Cardiac muscle cell (in vitro differentiated cells and primary cell): Measurements from ENCODE around the gene BUD31. TPM values are rescaled to one million over a fixed set of nuclear protein-coding genes. Genes with fewer than 3 reads are reported as not detected.
"Not testable (repeated sequence)": the region's sequence is repeated elsewhere in the genome, so short reads cannot be mapped to it uniquely, and the experiment has no call there.

Source experiments
- DNase-seq, 2 donors: peaks; one replicate each; pipeline versions ENCODE4 v3.0.0 to v3.0.0-alpha.2; 2010 to 2017; ENCODE audit warnings: low read depth in 1 of 2, low spot score in 1 of 2
- H3K27ac ChIP-seq: fragments of 200-600 bp; sonication (generic); 2 replicates; pipeline ENCODE4 v1.5.1; 2016
- H3K27me3 ChIP-seq: fragments of 200-600 bp; sonication (generic); 2 replicates; pipeline ENCODE4 v1.6.0; 2016; ENCODE audit warnings: control low read depth
- H3K36me3 ChIP-seq: fragments of 200-600 bp; sonication (generic); 2 replicates; pipeline ENCODE4 v1.5.1; 2016; ENCODE audit warnings: control low read depth
- H3K4me1 ChIP-seq: fragments of 200-600 bp; sonication (generic); 2 replicates; pipeline ENCODE4 v1.8.1; 2017; ENCODE audit warnings: low read depth, mild to moderate bottlenecking, mixed run types
- H3K4me3 ChIP-seq: fragments of 200-600 bp; sonication (generic); 2 replicates; pipeline ENCODE4 v1.5.1; 2016; ENCODE audit warnings: mild to moderate bottlenecking
- H3K9me3 ChIP-seq: fragments of 200-600 bp; sonication (generic); 2 replicates; pipeline ENCODE4 v1.5.1; 2017; ENCODE audit warnings: low read depth, mild to moderate bottlenecking, control low read depth
- polyA plus RNA-seq: library from polyadenylated mRNA; unstranded; fragments of >200 nt; fragmentation: Nextera tagmentation; extraction: Ambion mirVana; gene quantifications from 2 replicates; pipeline ENCODE4 v1.2.1, GENCODE V29; 2016
- total RNA-seq: library from RNA; depleted of rRNA; stranded (reverse); fragments of >200 nt; gene quantifications from 2 replicates; pipeline ENCODE4 v1.2.3, GENCODE V29; 2016
- TF ChIP-seq, protein P1 (sequence below): IDR thresholded peaks from 2 replicates; pipeline ENCODE4 v1.5.1; 2012; ENCODE audit warnings: low read depth, mild to moderate bottlenecking, low read length

Gene BUD31
- total and polyA plus RNA-seq, 2 experiments from 2014 or later, result 66.9 to 193 TPM

DNA sequence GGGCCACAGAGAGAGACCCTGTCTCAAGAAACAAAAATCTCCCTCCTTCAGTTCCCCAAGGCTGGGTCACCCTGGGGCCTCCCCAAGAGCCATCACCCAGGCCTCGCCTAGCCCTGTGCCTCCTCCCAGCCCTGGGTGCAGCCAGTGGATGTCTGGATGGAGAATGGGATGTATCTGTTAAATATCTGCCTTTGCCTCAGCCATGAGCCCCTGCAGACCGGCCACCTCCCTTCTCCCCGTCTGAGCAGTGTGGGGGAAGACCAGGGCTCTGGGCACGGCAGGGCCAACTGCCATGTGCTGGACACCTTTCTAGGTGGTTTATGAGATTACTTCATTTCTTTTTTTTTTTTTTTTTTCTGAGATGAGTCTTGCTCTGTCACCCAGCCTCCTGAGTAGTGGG lies 24.2 kb upstream of the BUD31 start:
- H3K27ac ChIP-seq, result no peak overlapping the region
- H3K36me3 ChIP-seq, result no peaks in the 10 kb centered on the region
- H3K9me3 ChIP-seq, result no peaks in the 10 kb centered on the region
- no peaks in the 10 kb centered on the region for H3K27me3 ChIP-seq
- no peaks in the 10 kb centered on the region for H3K4me1 ChIP-seq
- H3K4me3 ChIP-seq, result no peak overlapping the region
- no peak for DNase-seq
- TF ChIP-seq, protein P1, sequence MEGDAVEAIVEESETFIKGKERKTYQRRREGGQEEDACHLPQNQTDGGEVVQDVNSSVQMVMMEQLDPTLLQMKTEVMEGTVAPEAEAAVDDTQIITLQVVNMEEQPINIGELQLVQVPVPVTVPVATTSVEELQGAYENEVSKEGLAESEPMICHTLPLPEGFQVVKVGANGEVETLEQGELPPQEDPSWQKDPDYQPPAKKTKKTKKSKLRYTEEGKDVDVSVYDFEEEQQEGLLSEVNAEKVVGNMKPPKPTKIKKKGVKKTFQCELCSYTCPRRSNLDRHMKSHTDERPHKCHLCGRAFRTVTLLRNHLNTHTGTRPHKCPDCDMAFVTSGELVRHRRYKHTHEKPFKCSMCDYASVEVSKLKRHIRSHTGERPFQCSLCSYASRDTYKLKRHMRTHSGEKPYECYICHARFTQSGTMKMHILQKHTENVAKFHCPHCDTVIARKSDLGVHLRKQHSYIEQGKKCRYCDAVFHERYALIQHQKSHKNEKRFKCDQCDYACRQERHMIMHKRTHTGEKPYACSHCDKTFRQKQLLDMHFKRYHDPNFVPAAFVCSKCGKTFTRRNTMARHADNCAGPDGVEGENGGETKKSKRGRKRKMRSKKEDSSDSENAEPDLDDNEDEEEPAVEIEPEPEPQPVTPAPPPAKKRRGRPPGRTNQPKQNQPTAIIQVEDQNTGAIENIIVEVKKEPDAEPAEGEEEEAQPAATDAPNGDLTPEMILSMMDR, result no peak

DNA sequence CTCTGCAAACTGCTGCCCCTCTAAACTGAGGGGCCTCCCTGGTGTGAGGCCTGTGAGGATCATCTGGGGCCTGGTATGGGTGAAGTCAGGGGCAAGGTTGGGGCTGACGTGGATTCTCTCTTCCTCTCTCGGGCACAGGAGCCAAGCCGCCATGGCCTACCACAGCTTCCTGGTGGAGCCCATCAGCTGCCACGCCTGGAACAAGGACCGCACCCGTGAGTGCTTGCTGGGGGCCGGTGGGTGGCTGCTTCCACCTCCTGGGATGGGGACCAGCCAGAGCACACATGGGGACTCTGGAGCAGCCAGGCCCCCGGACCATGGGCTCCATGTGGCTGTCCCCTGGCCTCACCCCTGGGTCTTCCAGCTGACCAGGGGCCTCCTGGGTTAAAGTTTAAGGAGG lies 23.2 kb upstream of the BUD31 start:
- no peak for DNase-seq
- Histone ChIP-seq H3K27ac (no peak overlapping the region), H3K4me3 (no peak overlapping the region), H3K36me3 (no peaks in the 10 kb centered on the region), H3K9me3 (no peaks in the 10 kb centered on the region), H3K27me3 (no peaks in the 10 kb centered on the region), H3K4me1 (no peaks in the 10 kb centered on the region)
- TF ChIP-seq, protein P1, result no peak

DNA sequence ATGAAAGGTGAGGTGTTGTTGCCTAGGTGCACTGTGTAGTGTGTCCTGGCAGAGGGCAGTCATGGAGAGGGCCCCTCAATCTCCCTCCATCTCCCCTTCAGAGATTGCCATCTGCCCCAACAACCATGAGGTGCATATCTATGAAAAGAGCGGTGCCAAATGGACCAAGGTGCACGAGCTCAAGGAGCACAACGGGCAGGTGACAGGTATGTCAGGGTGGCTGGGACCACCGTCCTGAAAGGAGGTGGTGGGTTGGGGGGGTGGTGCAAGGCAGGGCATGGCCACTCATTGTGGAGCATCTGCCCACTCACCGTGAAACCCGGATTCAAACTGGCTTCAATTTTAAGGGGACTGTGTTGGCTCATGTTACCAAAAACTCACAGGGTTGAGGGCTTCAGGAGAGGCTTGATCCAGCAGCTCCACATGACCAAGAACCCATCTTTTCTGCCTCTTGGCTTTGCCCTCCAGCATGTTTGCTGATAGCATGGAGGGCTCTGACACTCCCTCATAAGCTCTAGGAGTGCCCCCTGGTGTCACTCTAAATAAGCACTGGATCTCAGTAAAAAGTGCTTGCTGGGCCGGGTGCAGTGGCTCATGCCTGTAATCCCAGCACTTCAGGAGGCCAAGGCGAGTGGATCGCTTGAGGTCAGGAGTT lies 22.1 kb upstream of the BUD31 start:
- Histone ChIP-seq H3K27me3 (no peaks in the 10 kb centered on the region), H3K9me3 (no peaks in the 10 kb centered on the region), H3K4me1 (no peaks in the 10 kb centered on the region), H3K36me3 (no peaks in the 10 kb centered on the region), H3K4me3 (no peak overlapping the region), H3K27ac (no peak overlapping the region)
- TF ChIP-seq, protein P1, result peak; percentile 22
- peak in 1 of 2 donors; percentile 59 for DNase-seq

DNA sequence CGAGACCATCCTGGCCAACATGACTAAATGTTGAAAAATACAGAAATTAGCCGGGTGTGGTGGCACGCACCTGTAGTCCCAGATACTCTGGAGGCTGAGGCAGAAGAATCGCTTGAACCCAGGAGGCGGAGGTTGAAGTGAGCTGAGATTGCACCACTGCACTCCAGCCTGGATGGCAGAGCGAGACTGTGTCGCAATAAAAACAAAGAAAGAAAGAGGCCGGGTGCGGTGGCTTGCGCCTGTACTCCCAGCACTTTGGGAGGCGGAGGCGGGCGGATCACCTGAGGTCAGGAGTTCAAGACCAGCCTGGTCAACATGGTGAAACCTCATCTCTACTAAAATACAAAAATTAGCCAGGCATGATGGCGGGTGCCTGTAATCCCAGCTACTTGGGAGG lies 21.5 kb upstream of the BUD31 start:
- not testable (repeated sequence) for H3K27ac ChIP-seq, H3K4me3 ChIP-seq, DNase-seq, H3K36me3 ChIP-seq, H3K9me3 ChIP-seq, H3K4me1 ChIP-seq, H3K27me3 ChIP-seq

DNA sequence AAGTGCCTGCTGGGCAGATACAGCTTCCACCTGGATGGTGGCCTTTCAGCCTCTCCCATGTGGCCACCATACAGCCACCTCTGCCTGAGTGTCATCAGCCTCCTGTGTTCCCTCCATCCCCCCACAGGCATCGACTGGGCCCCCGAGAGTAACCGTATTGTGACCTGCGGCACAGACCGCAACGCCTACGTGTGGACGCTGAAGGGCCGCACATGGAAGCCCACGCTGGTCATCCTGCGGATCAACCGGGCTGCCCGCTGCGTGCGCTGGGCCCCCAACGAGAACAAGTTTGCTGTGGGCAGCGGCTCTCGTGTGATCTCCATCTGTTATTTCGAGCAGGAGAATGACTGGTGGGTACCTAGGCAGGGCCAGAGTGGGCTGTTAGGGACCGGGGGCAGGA lies 20.9 kb upstream of the BUD31 start:
- Histone ChIP-seq H3K27ac (no peak overlapping the region), H3K4me3 (no peak overlapping the region), H3K9me3 (no peaks in the 10 kb centered on the region), H3K36me3 (no peaks in the 10 kb centered on the region), H3K4me1 (no peaks in the 10 kb centered on the region), H3K27me3 (no peaks in the 10 kb centered on the region)
- no peak for DNase-seq
- TF ChIP-seq, protein P1, result no peak

DNA sequence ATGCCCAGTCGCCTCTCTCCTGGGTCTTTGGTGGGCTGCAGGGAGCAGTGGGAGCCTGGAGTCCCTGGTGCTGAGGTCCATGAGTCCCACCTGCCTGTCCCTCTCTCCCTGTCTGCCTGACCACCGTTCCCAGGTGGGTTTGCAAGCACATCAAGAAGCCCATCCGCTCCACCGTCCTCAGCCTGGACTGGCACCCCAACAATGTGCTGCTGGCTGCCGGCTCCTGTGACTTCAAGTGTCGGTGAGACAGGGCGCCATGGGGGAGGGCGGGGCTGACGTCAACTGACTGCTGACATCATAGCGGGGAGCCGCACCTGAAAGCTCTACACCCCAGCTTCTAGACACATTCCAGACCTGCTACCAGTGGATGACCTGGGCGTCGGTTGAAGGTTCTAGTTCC lies 19.0 kb upstream of the BUD31 start:
- no peaks in the 10 kb centered on the region for H3K36me3 ChIP-seq
- no peaks in the 10 kb centered on the region for H3K9me3 ChIP-seq
- TF ChIP-seq, protein P1, result no peak
- H3K27me3 ChIP-seq, result no peaks in the 10 kb centered on the region
- peaks cover 7% of the 10 kb centered on the region for H3K4me1 ChIP-seq
- DNase-seq, result no peak
- no peak overlapping the region for H3K4me3 ChIP-seq
- H3K27ac ChIP-seq, result no peak overlapping the region
